HG03108 (cell line): Measurements from ENCODE around the gene C2orf80.
"Not testable (repeated sequence)": the region's sequence is repeated elsewhere in the genome, so short reads cannot be mapped to it uniquely, and the experiment has no call there.

Experiments
- ATAC-seq: cut with Tn5 transposase; IDR thresholded peaks from one replicate; pipeline ENCODE4 v1.9.1; 2021; ENCODE audit warnings: moderate library complexity; ENCODE audit not compliant: unreplicated experiment

C2orf80 gene

GRCh38 chr2:208189810-208190503 is at the start of gene C2orf80:
Gene C2orf80, minus strand, starts transcription at chr2:208190030. Its CDS starts 3,044 bp downstream, at chr2:208186986.
- ATAC-seq, result no peak

GRCh38 chr2:208235860-208236259 is 46.0 kb upstream of the C2orf80 start:
- no peak for ATAC-seq

- ATAC-seq, result no peak
Measured at GRCh38 chr2:208234786-208235185, 45.0 kb upstream of the C2orf80 start.

- ATAC-seq, result no peak
Measured at GRCh38 chr2:208228476-208228875, 38.6 kb upstream of the C2orf80 start.

GRCh38 chr2:208227581-208228232 is 37.9 kb upstream of the C2orf80 start:
- no peak for ATAC-seq

GRCh38 chr2:208224802-208225201 is 35.0 kb upstream of the C2orf80 start:
- no peak for ATAC-seq

GRCh38 chr2:208222351-208222750 is 32.5 kb upstream of the C2orf80 start:
- no peak for ATAC-seq

- ATAC-seq, result not testable (repeated sequence)
Measured at GRCh38 chr2:208221873-208222272, 32.0 kb upstream of the C2orf80 start.

- no peak for ATAC-seq
Measured at GRCh38 chr2:208210688-208211451, 21.0 kb upstream of the C2orf80 start.

- no peak for ATAC-seq
Measured at GRCh38 chr2:208208335-208209085, 18.7 kb upstream of the C2orf80 start.

- ATAC-seq, result no peak
Measured at GRCh38 chr2:208207769-208208168, 17.9 kb upstream of the C2orf80 start.

GRCh38 chr2:208204166-208204565 is 14.3 kb upstream of the C2orf80 start:
- ATAC-seq, result no peak

- ATAC-seq, result no peak
Measured at GRCh38 chr2:208195531-208195930, 5.7 kb upstream of the C2orf80 start.

GRCh38 chr2:208192611-208193236 is 2.9 kb upstream of the C2orf80 start:
- ATAC-seq, result no peak

GRCh38 chr2:208189069-208189809 is 591 bp downstream of the C2orf80 start:
- ATAC-seq, result no peak

- ATAC-seq, result no peak
Measured at GRCh38 chr2:208186893-208187292, 2.9 kb downstream of the C2orf80 start.

- ATAC-seq, result no peak
Measured at GRCh38 chr2:208186465-208186864, 3.4 kb downstream of the C2orf80 start.

GRCh38 chr2:208183972-208184705 is 5.7 kb downstream of the C2orf80 start:
- ATAC-seq, result no peak

GRCh38 chr2:208183526-208183925 is 6.3 kb downstream of the C2orf80 start:
- ATAC-seq, result no peak
